ENCODE results near the gene GXYLT1.
A peak's percentile ranks its signal among the peaks of the same experiment; 100 is the strongest.

- TF ChIP-seq CTCF (IDR thresholded peaks at IDR 0.05; ENCODE audit: low read depth, low read length), result peak; percentile 55
- TF ChIP-seq EZH2phosphoT487 (IDR thresholded peaks at IDR 0.05; ENCODE audit: low read depth), result no peak
Observed at GRCh38 chr12:42104087-42104486, 40.6 kb downstream of the GXYLT1 start.

Data from OCI-LY3 (cell line).